Jurkat, Clone E6-1 (cell line): Measurements from ENCODE around the gene SMIM29.

Experiments used
- DNase-seq: peaks from one replicate; pipeline ENCODE4 v3.0.0-alpha.2; 2011; ENCODE audit warnings: low read depth, low spot score
- H3K4me3 ChIP-seq: 2 replicates; pipeline ENCODE4 v1.5.1; 2011; ENCODE audit warnings: mild to moderate bottlenecking, low read length, control low read depth, moderate library complexity

Gene SMIM29

GRCh38 chr6:34243131-34243771, 5.6 kb downstream of the SMIM29 start:
- DNase-seq = no peak
- no peak overlapping the region for H3K4me3 ChIP-seq

- H3K4me3 ChIP-seq = no peak overlapping the region
- no peak for DNase-seq
Measured at GRCh38 chr6:34242252-34243130, 6.3 kb downstream of the SMIM29 start.

DNA sequence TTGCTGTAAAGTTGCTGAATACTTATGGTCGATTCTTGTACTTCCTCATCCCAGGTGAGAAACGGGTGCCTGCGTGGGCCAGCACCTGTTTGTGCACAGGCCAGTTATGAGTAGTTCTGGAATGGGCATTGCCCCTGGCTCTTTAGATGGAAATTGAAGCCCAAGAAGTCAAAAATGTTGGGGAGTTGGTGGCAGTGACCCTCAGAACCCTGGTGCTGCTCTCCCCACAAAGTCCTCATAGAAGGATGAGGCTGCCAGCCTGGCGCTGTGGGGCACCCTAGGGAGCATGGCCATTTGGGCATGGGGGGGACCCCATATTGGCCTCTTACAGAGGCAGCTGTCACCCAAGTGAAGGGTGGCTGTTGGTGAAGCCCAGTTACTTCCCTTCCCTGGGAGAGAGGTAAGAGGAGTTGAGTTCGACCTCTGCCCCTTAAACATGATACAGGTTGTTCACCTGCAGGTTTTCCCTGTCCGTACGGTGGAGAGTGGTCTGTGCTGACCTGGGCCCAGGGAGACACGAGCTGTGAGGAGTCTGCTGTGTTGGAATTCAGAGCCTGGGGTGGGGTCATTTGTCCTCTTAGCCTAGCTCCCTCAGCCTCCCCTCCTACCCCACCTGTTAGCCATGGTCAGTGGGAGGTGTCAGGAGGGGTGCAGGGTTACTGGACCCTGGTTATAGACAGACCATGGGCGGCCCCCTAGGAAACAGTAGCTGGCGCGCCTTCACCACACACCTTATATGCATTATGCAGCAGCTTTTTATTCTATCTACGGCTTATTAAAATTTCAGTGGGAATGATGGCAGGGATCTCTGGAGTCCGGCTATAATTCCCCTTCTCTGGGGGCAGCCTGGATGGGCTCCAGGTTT, 7.2 kb downstream of the SMIM29 start:
- no peak overlapping the region for H3K4me3 ChIP-seq
- DNase-seq = no peak

DNA sequence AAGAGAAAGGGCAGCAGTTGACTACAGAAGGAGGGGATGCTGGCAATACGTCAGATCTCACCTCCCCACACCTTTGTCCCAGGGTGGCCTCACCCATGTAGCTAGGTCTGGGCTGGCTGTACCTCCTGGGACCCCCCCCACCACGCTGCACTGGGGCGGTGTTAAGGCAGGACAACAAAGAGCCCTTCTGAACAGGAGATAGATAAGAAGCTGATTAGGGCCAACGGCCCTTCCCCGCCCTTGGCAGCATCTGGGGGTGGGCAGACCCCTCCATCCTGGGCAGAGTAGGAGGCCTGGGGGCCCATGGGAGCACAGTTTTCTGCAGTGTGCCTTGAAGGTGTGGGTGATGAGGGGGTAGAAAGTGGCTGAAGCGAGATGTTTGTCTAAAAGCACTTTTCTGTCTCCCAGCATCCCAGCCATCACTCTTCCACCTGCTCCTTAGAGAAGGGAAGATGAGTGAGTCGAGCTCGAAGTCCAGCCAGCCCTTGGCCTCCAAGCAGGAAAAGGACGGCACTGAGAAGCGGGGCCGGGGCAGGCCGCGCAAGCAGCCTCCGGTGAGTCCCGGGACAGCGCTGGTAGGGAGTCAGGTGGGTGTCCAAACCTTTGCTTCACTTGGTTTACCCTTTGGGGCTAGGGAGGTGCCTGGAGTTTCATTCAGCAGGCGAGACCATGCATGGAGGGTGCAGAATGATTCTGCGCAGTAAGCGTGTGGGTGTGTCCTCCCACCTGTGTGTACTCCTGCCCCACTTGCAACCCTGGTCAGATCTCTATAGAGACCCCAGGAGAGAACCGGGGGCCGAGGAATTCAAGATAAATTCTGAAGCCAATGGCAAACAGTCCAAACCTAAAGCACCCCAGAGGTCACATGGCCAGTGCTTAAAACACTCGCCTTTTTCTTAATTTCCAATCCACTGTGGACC, 8.2 kb downstream of the SMIM29 start:
- no peak overlapping the region for H3K4me3 ChIP-seq

DNA sequence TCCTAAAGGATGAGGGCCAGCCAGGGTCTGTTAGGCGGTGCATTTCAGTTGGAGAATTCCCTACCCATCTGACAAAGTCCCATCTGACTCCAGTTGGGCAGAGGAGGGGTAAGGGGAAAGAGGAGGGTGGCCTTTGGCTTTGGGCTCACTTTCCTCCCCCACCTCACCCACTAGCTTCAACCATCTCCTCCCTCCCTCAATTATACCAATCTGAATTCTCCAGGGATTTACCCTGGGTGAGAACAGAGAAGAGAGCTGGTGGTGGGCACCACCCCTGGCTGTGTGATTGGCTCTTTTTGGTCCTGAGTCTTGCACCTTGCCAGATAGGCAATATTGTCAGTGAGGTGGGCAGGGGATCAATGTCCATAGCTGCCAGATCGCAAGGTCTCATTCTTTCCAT, 8.9 kb downstream of the SMIM29 start:
- DNase-seq = no peak
- no peak overlapping the region for H3K4me3 ChIP-seq

More for the DNA sequence above, 8.2 kb downstream of the SMIM29 start:
- DNase-seq = no peak

GRCh38 chr6:34239500-34239825, 9.3 kb downstream of the SMIM29 start:
- no peak for DNase-seq
- no peak overlapping the region for H3K4me3 ChIP-seq

GRCh38 chr6:34238585-34239499, 10.0 kb downstream of the SMIM29 start:
- DNase-seq = no peak
- peak overlapping the region; percentile 84 for H3K4me3 ChIP-seq

GRCh38 chr6:34237722-34238584, 10.9 kb downstream of the SMIM29 start:
- peak; percentile 71 for DNase-seq
- peak overlapping the region; percentile 84 for H3K4me3 ChIP-seq

GRCh38 chr6:34237316-34237721, 11.5 kb downstream of the SMIM29 start:
- peak overlapping the region; percentile 84 for H3K4me3 ChIP-seq

GRCh38 chr6:34236443-34237315, 12.1 kb downstream of the SMIM29 start, which contains the start of gene HMGA1:
Gene HMGA1 (plus strand): TSS chr6:34236873. CDS start chr6:34240781, 3,908 bp downstream.
- peak; percentile 83 for DNase-seq

More at GRCh38 chr6:34237316-34237721, 11.5 kb downstream of the SMIM29 start:
- DNase-seq = no peak

GRCh38 chr6:34236131-34236442, 12.7 kb downstream of the SMIM29 start:
- peak overlapping the region; percentile 62 for H3K4me3 ChIP-seq
- no peak for DNase-seq

More at GRCh38 chr6:34236443-34237315, 12.1 kb downstream of the SMIM29 start, which contains the start of gene HMGA1:
- H3K4me3 ChIP-seq = peak within 1 kb of the TSS; percentile 84

DNA sequence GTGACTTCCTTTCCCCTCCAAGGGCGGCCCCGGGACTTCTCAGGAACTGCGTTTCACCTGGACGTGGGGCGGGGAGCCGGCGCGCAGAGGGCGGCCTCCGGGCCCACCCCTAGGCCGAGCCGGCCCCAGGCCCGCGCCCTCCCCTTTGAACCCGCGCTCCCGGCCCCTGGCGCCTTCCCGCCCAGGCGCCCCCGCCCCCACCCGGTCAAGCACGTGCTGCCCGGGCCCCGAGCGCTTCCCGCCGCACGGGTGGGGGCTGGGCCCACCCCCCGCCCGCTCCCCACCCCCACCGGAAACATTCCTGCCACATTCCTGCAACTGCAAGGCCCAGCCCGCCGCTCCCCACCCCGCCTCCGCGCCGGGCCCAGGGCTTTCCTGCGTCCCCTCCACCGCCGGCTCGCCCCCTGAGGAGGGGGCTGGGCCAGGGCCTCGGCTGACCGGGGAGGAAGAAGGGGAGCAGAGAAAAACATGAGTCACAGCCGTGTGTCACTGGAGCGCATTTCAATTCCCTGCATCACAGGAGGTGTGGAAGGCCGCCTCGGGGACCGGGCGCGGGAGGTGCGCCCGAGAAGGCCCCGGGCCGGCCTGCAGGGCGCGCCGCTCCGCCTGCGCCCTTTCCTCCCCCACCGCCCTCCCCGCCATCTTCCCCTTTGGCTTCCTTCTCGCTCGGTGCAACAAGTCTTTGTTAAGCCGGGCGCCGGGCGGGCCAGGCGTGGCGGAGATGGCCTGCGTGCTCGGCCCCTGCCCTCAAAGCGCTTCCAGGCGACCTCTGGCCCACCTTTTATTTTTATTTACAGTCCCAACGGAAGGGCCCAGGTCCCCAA, 13.3 kb downstream of the SMIM29 start:
- no peak for DNase-seq

DNA sequence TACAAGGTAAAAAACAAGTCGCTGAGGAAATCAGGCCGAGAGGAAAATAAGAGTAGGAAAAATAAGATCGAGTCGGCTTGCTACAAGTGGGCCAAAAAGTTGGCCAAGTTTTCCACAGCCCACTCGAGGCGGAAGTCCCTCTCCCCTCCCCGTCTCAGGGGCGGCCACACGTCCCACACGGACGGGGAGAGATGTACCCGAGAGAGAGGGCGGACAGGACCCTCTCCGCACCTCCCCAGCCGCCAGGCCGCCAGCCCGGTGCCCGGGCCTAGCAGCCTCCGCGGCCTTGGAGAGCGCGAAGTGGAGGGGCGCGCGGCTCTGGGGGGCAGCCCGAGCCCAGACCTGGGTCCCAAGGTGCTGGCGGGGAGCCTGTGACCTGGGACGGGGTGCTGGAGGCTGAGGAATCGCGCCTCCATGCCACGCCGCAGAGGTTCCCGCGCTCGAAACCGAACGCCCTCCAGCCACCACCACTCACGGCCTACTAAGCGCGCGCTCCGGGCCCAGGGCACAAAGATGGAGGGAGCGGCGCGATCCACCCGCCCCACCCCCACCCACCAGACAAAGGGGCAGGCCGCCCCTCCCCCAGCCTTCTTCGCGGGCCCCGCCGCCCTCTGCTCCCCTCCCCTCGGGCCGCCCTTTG, 14.0 kb downstream of the SMIM29 start:
- H3K4me3 ChIP-seq = no peak overlapping the region
- DNase-seq = no peak

More for the DNA sequence above, 13.3 kb downstream of the SMIM29 start:
- H3K4me3 ChIP-seq = no peak overlapping the region

DNA sequence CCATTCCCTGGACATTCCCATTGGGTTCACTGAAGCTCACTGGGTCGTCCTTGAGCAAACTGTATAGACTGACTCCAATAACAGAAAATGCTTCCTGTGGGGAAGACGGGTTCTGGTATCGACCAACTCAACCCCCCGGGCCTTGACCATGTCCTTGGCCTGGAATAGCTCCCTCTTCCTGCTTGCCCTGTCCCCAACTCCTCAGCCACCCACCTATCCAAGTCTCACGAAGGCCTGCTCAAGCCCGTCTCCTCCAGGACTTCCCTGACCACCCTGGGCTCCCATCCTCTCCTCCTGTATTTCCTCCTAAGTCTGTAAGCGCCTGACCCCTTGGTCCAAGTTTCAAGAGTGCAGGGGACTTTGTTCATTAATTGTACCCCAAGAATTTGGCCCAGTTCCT, 14.9 kb downstream of the SMIM29 start:
- no peak for DNase-seq
- no peak overlapping the region for H3K4me3 ChIP-seq

- DNase-seq = no peak
Measured at GRCh38 chr6:34232901-34233300, 15.9 kb downstream of the SMIM29 start.

More at GRCh38 chr6:34232901-34233300, 15.9 kb downstream of the SMIM29 start:
- H3K4me3 ChIP-seq = no peak overlapping the region
